Body of pancreas (tissue), 4 donors: ENCODE measurements around the gene TSG101.

Experiments used
- POLR2A ChIP-seq, 3 donors: fragments of 450-650 bp; IDR thresholded peaks; one replicate each; pipeline ENCODE4 v1.6.1; 2016; ENCODE audit warnings: antibody characterized with exemption in 3 of 3, mild to moderate bottlenecking in 2 of 3
- TF ChIP-seq, protein P1 (sequence below), 7 experiments: fragments of 450-650 bp in 4 of 7; fragments of 200-600 bp in 3 of 7; sonication (generic) in 3 of 7; IDR thresholded peaks; one replicate each; pipeline ENCODE4 v1.5.1; 2016 to 2019; ENCODE audit warnings: antibody characterized with exemption in 7 of 7

DNA sequence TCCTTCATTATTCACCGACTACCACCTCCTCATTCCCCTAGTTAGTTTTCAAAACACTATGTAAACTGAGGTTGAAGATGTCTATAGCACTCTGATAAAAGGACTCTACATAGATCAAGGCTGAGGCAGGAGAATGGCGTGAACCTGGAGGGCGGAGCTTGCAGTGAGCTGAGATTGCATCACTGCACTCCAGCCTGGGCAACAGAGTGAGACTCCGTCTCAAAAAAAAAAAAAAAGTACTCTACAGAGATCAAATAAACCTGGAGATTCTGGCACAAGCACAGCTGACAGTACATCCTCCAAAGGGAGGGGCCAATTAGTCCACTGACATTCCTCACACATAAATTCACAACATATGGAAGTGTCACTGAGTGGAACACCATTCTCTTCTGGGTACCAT lies 31.0 kb downstream of the TSG101 start:
- TF ChIP-seq, protein P1, sequence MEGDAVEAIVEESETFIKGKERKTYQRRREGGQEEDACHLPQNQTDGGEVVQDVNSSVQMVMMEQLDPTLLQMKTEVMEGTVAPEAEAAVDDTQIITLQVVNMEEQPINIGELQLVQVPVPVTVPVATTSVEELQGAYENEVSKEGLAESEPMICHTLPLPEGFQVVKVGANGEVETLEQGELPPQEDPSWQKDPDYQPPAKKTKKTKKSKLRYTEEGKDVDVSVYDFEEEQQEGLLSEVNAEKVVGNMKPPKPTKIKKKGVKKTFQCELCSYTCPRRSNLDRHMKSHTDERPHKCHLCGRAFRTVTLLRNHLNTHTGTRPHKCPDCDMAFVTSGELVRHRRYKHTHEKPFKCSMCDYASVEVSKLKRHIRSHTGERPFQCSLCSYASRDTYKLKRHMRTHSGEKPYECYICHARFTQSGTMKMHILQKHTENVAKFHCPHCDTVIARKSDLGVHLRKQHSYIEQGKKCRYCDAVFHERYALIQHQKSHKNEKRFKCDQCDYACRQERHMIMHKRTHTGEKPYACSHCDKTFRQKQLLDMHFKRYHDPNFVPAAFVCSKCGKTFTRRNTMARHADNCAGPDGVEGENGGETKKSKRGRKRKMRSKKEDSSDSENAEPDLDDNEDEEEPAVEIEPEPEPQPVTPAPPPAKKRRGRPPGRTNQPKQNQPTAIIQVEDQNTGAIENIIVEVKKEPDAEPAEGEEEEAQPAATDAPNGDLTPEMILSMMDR (IDR thresholded peaks at IDR 0.05), result no peak
- TF ChIP-seq POLR2A (IDR thresholded peaks at IDR 0.05), result no peak
